Testis (tissue), 2 donors: ENCODE measurements around the gene TTC23.

Experiments
- CTCF ChIP-seq, 3 experiments: fragments of 450-650 bp in 2 of 3; fragments of 200-600 bp in 1 of 3; sonication (generic) in 1 of 3; IDR thresholded peaks; one replicate each; pipeline ENCODE4 v1.5.1; 2016 to 2019; ENCODE audit warnings: antibody characterized with exemption in 3 of 3, mild to moderate bottlenecking in 2 of 3, moderate library complexity in 1 of 3
- POLR2A ChIP-seq: fragments of 450-650 bp; IDR thresholded peaks from one replicate; pipeline ENCODE4 v1.6.1; 2017; ENCODE audit warnings: antibody characterized with exemption, mild to moderate bottlenecking, moderate library complexity

DNA sequence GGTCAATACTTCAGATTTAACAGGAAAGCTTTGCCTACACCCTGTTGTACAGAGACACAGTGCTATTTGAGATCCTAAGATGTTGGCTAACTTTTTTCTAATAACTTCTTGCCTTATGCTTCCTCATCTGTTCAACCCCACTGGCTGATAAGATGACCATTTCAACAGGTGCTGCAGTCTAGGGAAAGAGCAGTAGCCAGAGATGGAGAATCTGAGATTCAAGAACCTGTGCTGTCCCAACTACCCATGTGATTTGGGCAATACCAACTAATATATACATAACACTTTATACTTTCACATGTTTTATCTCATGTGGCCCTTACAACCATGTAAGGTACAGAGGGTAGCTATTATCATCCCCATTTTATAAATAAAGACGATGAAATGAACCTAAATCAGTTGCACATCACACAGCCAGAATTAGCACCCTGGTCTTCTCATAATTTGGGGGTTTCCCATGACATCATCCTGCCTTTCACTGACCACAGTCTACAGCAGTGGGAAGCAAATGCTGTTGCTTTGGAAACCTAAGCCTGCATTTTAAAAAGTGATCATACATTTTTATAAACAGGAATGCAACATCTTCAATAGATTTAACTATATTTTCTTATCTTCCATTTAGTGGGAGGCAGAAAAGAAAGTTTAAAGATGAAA, 9.7 kb downstream of the TTC23 start:
- TF ChIP-seq POLR2A (no peak), CTCF (IDR thresholded peaks at IDR 0.05) (no peak)
